K562 (cell line): ENCODE data around the gene BBLN. TPM values are rescaled to one million over a fixed set of nuclear protein-coding genes. Genes with fewer than 3 reads are reported as not detected.

ENCODE experiments used
- CBFB ChIP-seq: sonication (generic); formaldehyde crosslinking; IDR thresholded peaks from 2 replicates; pipeline ENCODE4 v1.4.0; 2020; ENCODE audit warnings: mild to moderate bottlenecking, missing genetic modification reagents
- ELF4 ChIP-seq: fragments of 450-650 bp; formaldehyde crosslinking; IDR thresholded peaks from 2 replicates; pipeline ENCODE4 v1.4.0; 2022; ENCODE audit warnings: missing genetic modification characterization
- FOXA1 ChIP-seq: fragments of 450-650 bp; IDR thresholded peaks from 2 replicates; pipeline ENCODE4 v1.6.1; 2016; ENCODE audit warnings: mild to moderate bottlenecking, borderline replicate concordance
- FOXJ3 ChIP-seq: sonication (generic); formaldehyde crosslinking; IDR thresholded peaks from 2 replicates; pipeline ENCODE4 v1.4.0; 2020; ENCODE audit warnings: mild to moderate bottlenecking, missing genetic modification reagents
- JUN ChIP-seq, 2 experiments: sonication (generic) in 1 of 2; formaldehyde crosslinking in 1 of 2; IDR thresholded peaks; 2 replicates each; pipeline versions ENCODE4 v1.6.1 to v1.8.0; 2012 to 2022; ENCODE audit warnings: borderline replicate concordance in 2 of 2, mild to moderate bottlenecking in 2 of 2, improper control_type of control experiment in 1 of 2, low read depth in 1 of 2, low read length in 1 of 2, missing genetic modification reagents in 1 of 2
- KLF16 ChIP-seq: IDR thresholded peaks from 2 replicates; pipeline ENCODE4 v1.6.1; 2016; ENCODE audit warnings: antibody characterized with exemption
- KLF6 ChIP-seq: fragments of 250-450 bp; sonication (Bioruptor Pico); IDR thresholded peaks from 2 replicates; pipeline ENCODE4 v1.4.0; 2020; ENCODE audit warnings: mild to moderate bottlenecking, moderate library complexity, borderline replicate concordance
- PHB2 ChIP-seq: fragments of 450-650 bp; IDR thresholded peaks from 2 replicates; pipeline ENCODE4 v1.6.1; 2017; ENCODE audit warnings: low read depth
- PHF20 ChIP-seq: fragments of 450-650 bp; IDR thresholded peaks from 2 replicates; pipeline ENCODE4 v1.6.1; 2018; ENCODE audit not compliant: partially characterized antibody
- POLR2A ChIP-seq: fragments of 450-650 bp; conservative IDR thresholded peaks from 2 replicates; pipeline ENCODE4 v1.6.1; 2016
- POLR3G ChIP-seq: IDR thresholded peaks from 2 replicates; pipeline ENCODE4 v1.6.1; 2011; ENCODE audit not compliant: insufficient read length, insufficient replicate concordance; ENCODE audit errors: extremely low read depth
- PURB ChIP-seq: sonication (generic); formaldehyde crosslinking; IDR thresholded peaks from 2 replicates; pipeline ENCODE4 v1.9.0; 2021; ENCODE audit warnings: low read depth, mild to moderate bottlenecking, missing genetic modification reagents
- RB1 ChIP-seq: fragments of 450-650 bp; IDR thresholded peaks from 2 replicates; pipeline ENCODE4 v1.6.1; 2017; ENCODE audit warnings: low read depth, mild to moderate bottlenecking
- ZNF140 ChIP-seq: fragments of 250-450 bp; sonication (Bioruptor Pico); IDR thresholded peaks from 2 replicates; pipeline ENCODE4 v1.8.0; 2021; ENCODE audit warnings: moderate library complexity, mild to moderate bottlenecking, inconsistent platforms
- ZNF239 ChIP-seq: fragments of 250-450 bp; sonication (Bioruptor Pico); IDR thresholded peaks from 2 replicates; pipeline ENCODE4 v1.4.0; 2020; ENCODE audit warnings: mild to moderate bottlenecking
- ZNF274 ChIP-seq: IDR thresholded peaks from 2 replicates; pipeline ENCODE4 v1.6.1; 2011; ENCODE audit warnings: low read depth, mild to moderate bottlenecking, low read length, moderate library complexity, borderline replicate concordance
- polyA plus RNA-seq, 8 experiments: library from polyadenylated mRNA; depleted of rRNA in 4 of 8; stranded (reverse) in 5 of 8; unstranded in 3 of 8; fragments of >200 nt; fragmentation: Nextera tagmentation in 2 of 8; fragmentation: Illumina TruSeq in 1 of 8; extraction: Ambion mirVana in 2 of 8; extraction: Trizol in 1 of 8; gene quantifications; 2 replicates each; pipeline versions ENCODE4 v1.2.1 to v1.2.3, GENCODE V29; 2011 to 2014; ENCODE audit warnings: inconsistent platforms in 1 of 8, missing spikeins in 1 of 8
- total RNA-seq, 7 experiments: library from RNA; depleted of rRNA in 6 of 7; stranded (reverse); fragments of >200 nt in 6 of 7; fragmentation: Illumina TruSeq in 2 of 7; extraction: Trizol in 2 of 7; gene quantifications; 2 replicates each; pipeline versions ENCODE4 v1.2.1 to v1.2.3, GENCODE V29; 2011 to 2021; ENCODE audit warnings: low replicate concordance in 1 of 7
- TF ChIP-seq, protein P1 (sequence below): fragments of 450-650 bp; formaldehyde crosslinking; IDR thresholded peaks from 2 replicates; pipeline ENCODE4 v1.4.0; 2022; ENCODE audit warnings: missing genetic modification characterization
- TF ChIP-seq, protein P2 (sequence below): fragments of 200-800 bp; sonication (Bioruptor generic); IDR thresholded peaks from 2 replicates; pipeline ENCODE4 v1.6.1; 2016; ENCODE audit warnings: missing genetic modification characterization, missing compliant biosample characterization
- TF ChIP-seq, protein P3 (sequence below): sonication (generic); formaldehyde crosslinking; IDR thresholded peaks from 2 replicates; pipeline ENCODE4 v1.9.0; 2022; ENCODE audit warnings: mild to moderate bottlenecking, missing genetic modification reagents
- TF ChIP-seq, protein P4 (sequence below): sonication (generic); formaldehyde crosslinking; IDR thresholded peaks from 2 replicates; pipeline ENCODE4 v1.8.0; 2022; ENCODE audit warnings: mild to moderate bottlenecking, missing genetic modification reagents

BBLN gene
- total and polyA plus RNA-seq, 9 of the 15 experiments (the other 6 are each of a cell fraction or from before 2014, with no cell fraction given): 4.2 to 331 (median 87.1) TPM

DNA sequence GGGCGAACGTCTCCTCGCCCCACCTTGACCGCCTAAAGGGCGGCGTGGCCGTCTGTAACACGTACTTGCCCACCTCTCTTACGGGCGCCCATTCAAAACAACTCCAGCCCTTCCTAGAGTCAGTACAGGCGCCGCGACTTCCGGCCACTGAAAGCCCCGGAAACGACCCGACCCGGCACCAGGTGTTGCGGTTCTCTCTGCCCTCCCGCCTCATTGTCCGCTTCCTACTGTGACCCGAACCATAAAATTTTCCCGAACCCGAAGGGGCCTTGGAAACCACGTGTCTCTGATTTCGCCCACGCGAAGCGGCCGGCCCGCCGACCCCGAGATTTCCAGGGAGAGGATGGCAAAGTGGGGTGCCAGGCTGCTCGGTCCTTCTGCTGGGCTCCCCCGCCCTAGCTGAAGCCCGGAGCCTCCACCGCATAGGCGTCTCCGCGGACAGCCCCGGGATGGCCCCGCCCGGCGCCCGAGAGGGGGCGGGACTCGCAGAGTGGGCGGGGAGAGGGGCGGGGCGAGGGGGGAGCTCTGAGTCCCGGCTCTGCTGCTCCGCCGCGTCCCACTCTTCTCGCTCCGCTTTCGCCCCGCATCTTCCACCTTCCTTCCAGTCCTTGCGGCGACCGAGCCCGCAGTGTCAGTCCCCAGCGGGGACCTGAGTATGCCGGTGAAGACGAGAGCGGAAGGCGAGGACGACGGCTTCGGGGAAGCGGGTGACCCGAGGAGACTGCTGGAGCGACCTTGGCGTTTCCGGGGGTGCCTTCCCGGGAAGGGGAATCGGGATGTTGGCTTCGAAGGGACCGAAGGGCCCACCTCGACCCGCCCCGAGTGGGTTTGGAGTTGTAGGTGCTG, 31.9 kb upstream of the BBLN start (continued):
- no peak for TF ChIP-seq KLF6
- TF ChIP-seq RB1: peak; percentile 92
- no peak for TF ChIP-seq ELF4 (CRISPR knock-in tag)
- TF ChIP-seq PHF20: no peak
- no peak for TF ChIP-seq PHB2
- no peak for TF ChIP-seq FOXJ3 (CRISPR knock-in tag)
- TF ChIP-seq FOXA1: no peak
- TF ChIP-seq POLR3G: no peak
- no peak for TF ChIP-seq PURB (CRISPR knock-in tag)
- TF ChIP-seq, protein P1, sequence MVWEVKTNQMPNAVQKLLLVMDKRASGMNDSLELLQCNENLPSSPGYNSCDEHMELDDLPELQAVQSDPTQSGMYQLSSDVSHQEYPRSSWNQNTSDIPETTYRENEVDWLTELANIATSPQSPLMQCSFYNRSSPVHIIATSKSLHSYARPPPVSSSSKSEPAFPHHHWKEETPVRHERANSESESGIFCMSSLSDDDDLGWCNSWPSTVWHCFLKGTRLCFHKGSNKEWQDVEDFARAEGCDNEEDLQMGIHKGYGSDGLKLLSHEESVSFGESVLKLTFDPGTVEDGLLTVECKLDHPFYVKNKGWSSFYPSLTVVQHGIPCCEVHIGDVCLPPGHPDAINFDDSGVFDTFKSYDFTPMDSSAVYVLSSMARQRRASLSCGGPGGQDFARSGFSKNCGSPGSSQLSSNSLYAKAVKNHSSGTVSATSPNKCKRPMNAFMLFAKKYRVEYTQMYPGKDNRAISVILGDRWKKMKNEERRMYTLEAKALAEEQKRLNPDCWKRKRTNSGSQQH (CRISPR knock-in tag): no peak
- TF ChIP-seq ZNF239 (CRISPR knock-in tag): 0 out of 2 replicates have a peak, but pooled peaks have one; percentile 4
- TF ChIP-seq, protein P2, sequence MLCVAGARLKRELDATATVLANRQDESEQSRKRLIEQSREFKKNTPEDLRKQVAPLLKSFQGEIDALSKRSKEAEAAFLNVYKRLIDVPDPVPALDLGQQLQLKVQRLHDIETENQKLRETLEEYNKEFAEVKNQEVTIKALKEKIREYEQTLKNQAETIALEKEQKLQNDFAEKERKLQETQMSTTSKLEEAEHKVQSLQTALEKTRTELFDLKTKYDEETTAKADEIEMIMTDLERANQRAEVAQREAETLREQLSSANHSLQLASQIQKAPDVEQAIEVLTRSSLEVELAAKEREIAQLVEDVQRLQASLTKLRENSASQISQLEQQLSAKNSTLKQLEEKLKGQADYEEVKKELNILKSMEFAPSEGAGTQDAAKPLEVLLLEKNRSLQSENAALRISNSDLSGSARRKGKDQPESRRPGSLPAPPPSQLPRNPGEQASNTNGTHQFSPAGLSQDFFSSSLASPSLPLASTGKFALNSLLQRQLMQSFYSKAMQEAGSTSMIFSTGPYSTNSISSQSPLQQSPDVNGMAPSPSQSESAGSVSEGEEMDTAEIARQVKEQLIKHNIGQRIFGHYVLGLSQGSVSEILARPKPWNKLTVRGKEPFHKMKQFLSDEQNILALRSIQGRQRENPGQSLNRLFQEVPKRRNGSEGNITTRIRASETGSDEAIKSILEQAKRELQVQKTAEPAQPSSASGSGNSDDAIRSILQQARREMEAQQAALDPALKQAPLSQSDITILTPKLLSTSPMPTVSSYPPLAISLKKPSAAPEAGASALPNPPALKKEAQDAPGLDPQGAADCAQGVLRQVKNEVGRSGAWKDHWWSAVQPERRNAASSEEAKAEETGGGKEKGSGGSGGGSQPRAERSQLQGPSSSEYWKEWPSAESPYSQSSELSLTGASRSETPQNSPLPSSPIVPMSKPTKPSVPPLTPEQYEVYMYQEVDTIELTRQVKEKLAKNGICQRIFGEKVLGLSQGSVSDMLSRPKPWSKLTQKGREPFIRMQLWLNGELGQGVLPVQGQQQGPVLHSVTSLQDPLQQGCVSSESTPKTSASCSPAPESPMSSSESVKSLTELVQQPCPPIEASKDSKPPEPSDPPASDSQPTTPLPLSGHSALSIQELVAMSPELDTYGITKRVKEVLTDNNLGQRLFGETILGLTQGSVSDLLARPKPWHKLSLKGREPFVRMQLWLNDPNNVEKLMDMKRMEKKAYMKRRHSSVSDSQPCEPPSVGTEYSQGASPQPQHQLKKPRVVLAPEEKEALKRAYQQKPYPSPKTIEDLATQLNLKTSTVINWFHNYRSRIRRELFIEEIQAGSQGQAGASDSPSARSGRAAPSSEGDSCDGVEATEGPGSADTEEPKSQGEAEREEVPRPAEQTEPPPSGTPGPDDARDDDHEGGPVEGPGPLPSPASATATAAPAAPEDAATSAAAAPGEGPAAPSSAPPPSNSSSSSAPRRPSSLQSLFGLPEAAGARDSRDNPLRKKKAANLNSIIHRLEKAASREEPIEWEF (CRISPR knock-in tag): no peak
- TF ChIP-seq, protein P3, sequence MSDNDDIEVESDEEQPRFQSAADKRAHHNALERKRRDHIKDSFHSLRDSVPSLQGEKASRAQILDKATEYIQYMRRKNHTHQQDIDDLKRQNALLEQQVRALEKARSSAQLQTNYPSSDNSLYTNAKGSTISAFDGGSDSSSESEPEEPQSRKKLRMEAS (CRISPR knock-in tag): peak; percentile 86
- TF ChIP-seq KLF16: no peak
- TF ChIP-seq ZNF140 (CRISPR knock-in tag): no peak
- no peak for TF ChIP-seq ZNF274
- peak; percentile 71; the same call in 1 of the 2 replicates for TF ChIP-seq POLR2A
- peak; percentile 37; the same call in 1 of the 2 replicates for TF ChIP-seq JUN (IDR thresholded peaks at IDR 0.05; ENCODE audit: borderline replicate concordance, low read depth, low read length)
- TF ChIP-seq JUN (CRISPR knock-in tag; IDR thresholded peaks at IDR 0.05; ENCODE audit: borderline replicate concordance): no peak
- TF ChIP-seq CBFB: no peak
- TF ChIP-seq, protein P4, sequence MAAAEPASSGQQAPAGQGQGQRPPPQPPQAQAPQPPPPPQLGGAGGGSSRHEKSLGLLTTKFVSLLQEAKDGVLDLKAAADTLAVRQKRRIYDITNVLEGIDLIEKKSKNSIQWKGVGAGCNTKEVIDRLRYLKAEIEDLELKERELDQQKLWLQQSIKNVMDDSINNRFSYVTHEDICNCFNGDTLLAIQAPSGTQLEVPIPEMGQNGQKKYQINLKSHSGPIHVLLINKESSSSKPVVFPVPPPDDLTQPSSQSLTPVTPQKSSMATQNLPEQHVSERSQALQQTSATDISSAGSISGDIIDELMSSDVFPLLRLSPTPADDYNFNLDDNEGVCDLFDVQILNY: no peak
